GM12864 (cell line): ENCODE measurements around the gene TMEM60.

Experiments used
- DNase-seq: peaks from one replicate; pipeline ENCODE4 v3.0.0-alpha.2; 2011; ENCODE audit warnings: low read depth
- H3K4me3 ChIP-seq: 2 replicates; pipeline ENCODE4 v1.5.1; 2011; ENCODE audit warnings: mild to moderate bottlenecking, low read depth, low read length, control low read depth
- CTCF ChIP-seq: IDR thresholded peaks from 2 replicates; pipeline ENCODE4 v1.5.1; 2011; ENCODE audit warnings: low read depth, mild to moderate bottlenecking, moderate library complexity, low read length, control low read depth, inconsistent platforms; ENCODE audit errors: missing control alignments

Gene TMEM60

GRCh38 chr7:77783545-77783944, 14.7 kb downstream of the TMEM60 start:
- no peak overlapping the region for H3K4me3 ChIP-seq
- DNase-seq: no peak
- no peak for TF ChIP-seq CTCF

GRCh38 chr7:77783111-77783510, 15.1 kb downstream of the TMEM60 start:
- H3K4me3 ChIP-seq: no peak overlapping the region
- no peak for TF ChIP-seq CTCF
- no peak for DNase-seq

GRCh38 chr7:77782383-77782782, 15.9 kb downstream of the TMEM60 start:
- no peak overlapping the region for H3K4me3 ChIP-seq
- DNase-seq: no peak
- TF ChIP-seq CTCF: no peak

- DNase-seq: no peak
- no peak for TF ChIP-seq CTCF
- no peak overlapping the region for H3K4me3 ChIP-seq
These were observed 19.7 kb downstream of the TMEM60 start for GRCh38 chr7:77778535-77778934.

GRCh38 chr7:77771901-77772300, 26.3 kb downstream of the TMEM60 start:
- no peak for TF ChIP-seq CTCF
- no peak for DNase-seq
- no peak overlapping the region for H3K4me3 ChIP-seq

- no peak overlapping the region for H3K4me3 ChIP-seq
- no peak for DNase-seq
- TF ChIP-seq CTCF: no peak
These were observed 27.9 kb downstream of the TMEM60 start for GRCh38 chr7:77770316-77770715.

- DNase-seq: no peak
- no peak for TF ChIP-seq CTCF
- no peak overlapping the region for H3K4me3 ChIP-seq
These were observed 31.2 kb downstream of the TMEM60 start for GRCh38 chr7:77766801-77767605.
